Heart left ventricle (tissue), 16 donors: ENCODE results near the gene ABCA1. TPM values are rescaled to one million over a fixed set of nuclear protein-coding genes. Genes with fewer than 3 reads are reported as not detected.
A peak's percentile ranks its signal among the peaks of the same experiment; 100 is the strongest.
"Not testable (repeated sequence)": the region's sequence is repeated elsewhere in the genome, so short reads cannot be mapped to it uniquely, and the experiment has no call there.

Experiments
- ATAC-seq, 4 donors: fragments of 200-7000 bp; cut with Tn5 transposase; one replicate each; pipeline ENCODE4 v1.9.1; 2020 to 2022; ENCODE audit warnings: moderate library complexity in 4 of 4, mild to moderate bottlenecking in 3 of 4, moderate number of reproducible peaks in 1 of 4
- DNase-seq, 5 donors: peaks; one replicate each; pipeline ENCODE4 v3.0.0-alpha.2; 2020
- H3K27ac ChIP-seq, 12 donors: fragments of 200-600 bp; sonication (generic) in 4 of 12; one replicate each; pipeline versions ENCODE4 v1.5.0 to v1.8.0; 2016 to 2022; ENCODE audit warnings: mild to moderate bottlenecking in 2 of 12
- H3K27me3 ChIP-seq, 9 donors: fragments of 200-600 bp; sonication (generic) in 2 of 9; one replicate each; pipeline versions ENCODE4 v1.5.1 to v1.8.0; 2016 to 2022; ENCODE audit warnings: mild to moderate bottlenecking in 3 of 9
- H3K36me3 ChIP-seq, 9 donors: fragments of 200-600 bp; sonication (generic) in 2 of 9; one replicate each; pipeline versions ENCODE4 v1.5.0 to v1.8.0; 2018 to 2022; ENCODE audit warnings: mild to moderate bottlenecking in 2 of 9
- H3K4me1 ChIP-seq, 12 donors: fragments of 200-600 bp; sonication (generic) in 4 of 12; one replicate each; pipeline versions ENCODE4 v1.5.0 to v1.8.0; 2016 to 2022; ENCODE audit warnings: mild to moderate bottlenecking in 3 of 12
- H3K4me3 ChIP-seq, 12 donors: fragments of 200-600 bp; sonication (generic) in 4 of 12; one replicate each; pipeline versions ENCODE4 v1.5.0 to v1.8.0; 2017 to 2022; ENCODE audit warnings: mild to moderate bottlenecking in 9 of 12, moderate library complexity in 4 of 12
- H3K9me3 ChIP-seq, 12 donors: fragments of 200-600 bp; sonication (generic) in 4 of 12; one replicate each; pipeline versions ENCODE4 v1.5.0 to v1.8.0; 2016 to 2022; ENCODE audit warnings: mild to moderate bottlenecking in 1 of 12
- CTCF ChIP-seq, 12 donors: fragments of 200-600 bp; sonication (generic) in 4 of 12; IDR thresholded peaks; one replicate each; pipeline versions ENCODE4 v1.5.0 to v1.8.0; 2018 to 2022; ENCODE audit warnings: antibody characterized with exemption in 12 of 12, mild to moderate bottlenecking in 5 of 12
- POLR2A ChIP-seq, 2 donors: fragments of 450-650 bp; IDR thresholded peaks; one replicate each; pipeline ENCODE4 v1.6.1; 2017; ENCODE audit warnings: antibody characterized with exemption in 2 of 2, mild to moderate bottlenecking in 2 of 2, moderate library complexity in 2 of 2
- WGBS, 4 donors: extraction: QIAGEN DNeasy Blood & Tissue Kit in 2 of 4; methylation state at CpG; one replicate each; pipeline versions ENCODE4 v1.1.5 to v1.1.7; 2013 to 2018; 5-methylcytosine and 5-hydroxymethylcytosine counted together
- intact Hi-C, 10 donors: fragments of 100-400 bp; cut with DNase I; formaldehyde crosslinking; loops; one replicate each; pipeline versions ENCODE4 v1.11.1 to v1.14.2; 2022
- polyA plus RNA-seq, 2 donors: library from polyadenylated mRNA; stranded (reverse); fragments of 200-250 nt; gene quantifications; one replicate each; pipeline ENCODE4 v1.2.3, GENCODE V29; 2013
- total RNA-seq, 9 donors: library from RNA; depleted of rRNA in 2 of 9; stranded (reverse); fragments of >200 nt in 2 of 9; fragmentation: NEBNext Ultra II Directional in 3 of 9; extraction: Animal tissue kit (Norgen Biotek cat#: 25700) in 3 of 9; gene quantifications; one replicate each; pipeline versions ENCODE4 v1.1.0 to v1.2.4, GENCODE V29; 2016 to 2023
- donor health status: ischemic (EF 13 %, LVEDD 7.1; RV severe dilation, severe dysfunction).
- donor health status: healthy with polysubstance abuse.
- donor health status: DM: no; HTN: yes; CAD: no.
- donor health status: DM: no; HTN: no; CAD: no.
- donor health status: ischemic (EF 25% LVEDD 6.9; RV normal size, moderate dysfunction).
- donor health status: ischemic (EF 25% LVEDD 5.7; RV mildly dilated, moderate dysfunction).
- donor health status: healthy.
- donor health status: DM: yes; HTN: yes; CAD: no.
- donor health status: ischemic (EF 35%, LVEDD 5.7; RV mildly dilated, moderate dysfunction).
- donor health status: nonischemic (EF 11% LVEDD 7.7; RV severe dilation, severe dysfunction).
- donor health status: DM: yes; HTN: yes; CAD: no.
- donor health status: PGD.
- donor health status: ischemic (EF 29% LVEDD 5.4; RV normal size, mild dysfunction).
- donor health status: nonischemic (EF 23%, LVEDD 6.1; RV moderate dilation, normal function).

The ABCA1 gene
- total and polyA plus RNA-seq, 11 donors, result 2.1 to 45.3 (median 10.6) TPM

- Histone ChIP-seq H3K9me3 (no peaks in the 10 kb centered on the region), H3K27me3 (no peaks in the 10 kb centered on the region), H3K27ac (peak overlapping the region in 3 of 12 donors; percentile 25 to 60 (median 39)), H3K4me1 (peaks cover 0 to 19% (median 0%) of the 10 kb centered on the region in 12 donors), H3K4me3 (no peak overlapping the region), H3K36me3 (no peaks in the 10 kb centered on the region)
- DNase-seq (no peak), ATAC-seq (peak in 1 of 4 donors; percentile 57)
- TF ChIP-seq CTCF (IDR thresholded peaks at IDR 0.05), result no peak
- TF ChIP-seq POLR2A (IDR thresholded peaks at IDR 0.05), result no peak
- intact Hi-C loops, result no loop called here
- 57 to 72% (median 64%) methylated on average over 2 of the region's 2 CpGs for WGBS, 4 donors
These were observed 6.9 kb upstream of the ABCA1 start for GRCh38 chr9:104934691-104935500.

GRCh38 chr9:104933091-104933490 lies 5.1 kb upstream of the ABCA1 start:
- H3K36me3 ChIP-seq, H3K27me3 ChIP-seq, DNase-seq, ATAC-seq, H3K9me3 ChIP-seq, intact Hi-C loops, H3K4me3 ChIP-seq, H3K27ac ChIP-seq: not testable (repeated sequence)
- WGBS, 4 donors, result 98 to 100% (median 99%) methylated on average over 2 of the region's 2 CpGs
- peaks cover 0 to 23% (median 6%) of the 10 kb centered on the region in 12 donors for H3K4me1 ChIP-seq

- Histone ChIP-seq H3K9me3 (no peaks in the 10 kb centered on the region), H3K27me3 (no peaks in the 10 kb centered on the region), H3K36me3 (no peaks in the 10 kb centered on the region), H3K4me3 (no peak overlapping the region), H3K27ac (no peak overlapping the region), H3K4me1 (peaks cover 0 to 26% (median 6%) of the 10 kb centered on the region in 12 donors)
- ATAC-seq (no peak), DNase-seq (no peak)
- TF ChIP-seq POLR2A (IDR thresholded peaks at IDR 0.05) (no peak), CTCF (IDR thresholded peaks at IDR 0.05) (no peak)
- intact Hi-C loops, result no loop called here
- 82 to 96% (median 90%) methylated on average over 4 of the region's 4 CpGs for WGBS, 4 donors
These were observed 3.3 kb upstream of the ABCA1 start for GRCh38 chr9:104931256-104931655.

GRCh38 chr9:104927216-104927911 lies 591 bp downstream of the ABCA1 start:
- no peaks in the 10 kb centered on the region for H3K9me3 ChIP-seq
- peaks cover 0 to 10% (median 0%) of the 10 kb centered on the region in 9 donors for H3K36me3 ChIP-seq
- ATAC-seq, result peak; percentile 51 to 72 (median 64)
- peak; percentile 37 to 67 (median 59) for DNase-seq
- H3K4me1 ChIP-seq, result peaks cover 0 to 45% (median 12%) of the 10 kb centered on the region in 12 donors
- H3K4me3 ChIP-seq, result peak overlapping the region; percentile 61 to 90 (median 74)
- peak overlapping the region; percentile 71 to 95 (median 86) for H3K27ac ChIP-seq
- no peaks in the 10 kb centered on the region for H3K27me3 ChIP-seq
- 0 to 1% (median 0%) methylated on average over 31 to 44 of the region's 44 CpGs for WGBS, 4 donors
- no peak for TF ChIP-seq POLR2A (IDR thresholded peaks at IDR 0.05)
- no peak for TF ChIP-seq CTCF (IDR thresholded peaks at IDR 0.05)
- intact Hi-C loops, result loop anchor here (1.0 to 10.0 kb wide), 17 partner anchors 60 to 490 kb away; no protein-coding TSS in a partner anchor
